Stomach (tissue), 9 donors: ENCODE measurements around the gene DCTN2. TPM values are rescaled to one million over a fixed set of nuclear protein-coding genes. Genes with fewer than 3 reads are reported as not detected.
A peak's percentile ranks its signal among the peaks of the same experiment; 100 is the strongest.

Experiments used
- DNase-seq, 2 donors: peaks; one replicate each; pipeline versions ENCODE4 v3.0.0 to v3.0.0-alpha.2; 2013 to 2019
- H3K27ac ChIP-seq, 5 donors: fragments of 200-600 bp in 4 of 5; sonication (generic) in 4 of 5; one replicate each; pipeline ENCODE4 v1.5.1; 2013 to 2019; ENCODE audit warnings: mild to moderate bottlenecking in 1 of 5, moderate library complexity in 1 of 5
- H3K27me3 ChIP-seq, 3 donors: fragments of 200-600 bp; sonication (generic); one replicate each; pipeline ENCODE4 v1.5.1; 2017 to 2019; ENCODE audit warnings: mixed run types in 1 of 3
- H3K36me3 ChIP-seq, 4 donors: fragments of 200-600 bp; sonication (generic); 1 replicate in 3 of 4; 2 replicates in 1 of 4; pipeline ENCODE4 v1.5.1; 2016 to 2019
- H3K4me1 ChIP-seq, 4 donors: fragments of 200-600 bp; sonication (generic); one replicate each; pipeline ENCODE4 v1.5.1; 2016 to 2019
- H3K4me3 ChIP-seq, 4 donors: fragments of 200-600 bp; sonication (generic) in 3 of 4; one replicate each; pipeline ENCODE4 v1.5.1; 2016 to 2019; ENCODE audit warnings: mild to moderate bottlenecking in 1 of 4
- H3K9me3 ChIP-seq, 4 donors: fragments of 200-600 bp; sonication (generic); one replicate each; pipeline ENCODE4 v1.5.1; 2016 to 2019
- EP300 ChIP-seq: sonication (generic); formaldehyde crosslinking; IDR thresholded peaks from one replicate; pipeline ENCODE4 v1.6.1; 2017; ENCODE audit warnings: antibody characterized with exemption
- POLR2A ChIP-seq, 4 donors: fragments of 450-650 bp; IDR thresholded peaks; one replicate each; pipeline ENCODE4 v1.6.1; 2016; ENCODE audit warnings: antibody characterized with exemption in 4 of 4, control low read depth in 2 of 4, mild to moderate bottlenecking in 1 of 4, moderate library complexity in 1 of 4
- POLR2AphosphoS5 ChIP-seq, 3 donors: sonication (generic); formaldehyde crosslinking; IDR thresholded peaks; one replicate each; pipeline ENCODE4 v1.6.1; 2016; ENCODE audit warnings: antibody characterized with exemption in 3 of 3
- WGBS, 5 donors: extraction: QIAGEN DNeasy Blood & Tissue Kit in 3 of 5; methylation state at CpG; one replicate each; pipeline versions ENCODE4 v1.1.5 to v1.1.7; 2013 to 2018; 5-methylcytosine and 5-hydroxymethylcytosine counted together
- intact Hi-C: fragments of 100-400 bp; cut with DNase I; formaldehyde crosslinking; loops from one replicate; pipeline ENCODE4 v1.15.1; 2023; ENCODE audit warnings: low total_unique reads
- polyA plus RNA-seq, 3 donors: library from polyadenylated mRNA; stranded (reverse); fragments of 200-250 nt; gene quantifications; one replicate each; pipeline ENCODE4 v1.2.3, GENCODE V29; 2013
- total RNA-seq, 5 donors: library from RNA; depleted of rRNA; stranded (reverse); fragments of >200 nt; gene quantifications; one replicate each; pipeline versions ENCODE4 v1.1.0 to v1.2.3, GENCODE V29; 2014 to 2016
- TF ChIP-seq, protein P1 (sequence below), 7 experiments: fragments of 450-650 bp in 4 of 7; fragments of 200-600 bp in 3 of 7; sonication (generic) in 3 of 7; IDR thresholded peaks; one replicate each; pipeline ENCODE4 v1.5.1; 2016 to 2019; ENCODE audit warnings: antibody characterized with exemption in 7 of 7, control low read depth in 2 of 7, mild to moderate bottlenecking in 1 of 7
- donor health status: healthy with polysubstance abuse.
- donor health status: Bipolar disorder and iron deficiency.
- donor health status: healthy.

DCTN2 gene
- total and polyA plus RNA-seq, 8 donors, result 28.6 to 177 (median 106) TPM

- Histone ChIP-seq H3K36me3 (peaks cover 0 to 4% (median 0%) of the 10 kb centered on the region in 4 donors), H3K4me1 (no peaks in the 10 kb centered on the region), H3K27me3 (peaks cover 0 to 13% (median 0%) of the 10 kb centered on the region in 3 donors), H3K27ac (no peak overlapping the region), H3K4me3 (no peak overlapping the region), H3K9me3 (no peaks in the 10 kb centered on the region)
- DNase-seq, result no peak
- intact Hi-C loops, result loop anchor here (5.0 kb wide), 1 partner anchor 38 kb away; no protein-coding TSS in a partner anchor
- WGBS, 5 donors, result 97 to 100% (median 100%) methylated on average over 2 of the region's 2 CpGs
- TF ChIP-seq POLR2A (IDR thresholded peaks at IDR 0.05) (no peak), EP300 (no peak), POLR2AphosphoS5 (IDR thresholded peaks at IDR 0.05) (no peak)
- TF ChIP-seq, protein P1, sequence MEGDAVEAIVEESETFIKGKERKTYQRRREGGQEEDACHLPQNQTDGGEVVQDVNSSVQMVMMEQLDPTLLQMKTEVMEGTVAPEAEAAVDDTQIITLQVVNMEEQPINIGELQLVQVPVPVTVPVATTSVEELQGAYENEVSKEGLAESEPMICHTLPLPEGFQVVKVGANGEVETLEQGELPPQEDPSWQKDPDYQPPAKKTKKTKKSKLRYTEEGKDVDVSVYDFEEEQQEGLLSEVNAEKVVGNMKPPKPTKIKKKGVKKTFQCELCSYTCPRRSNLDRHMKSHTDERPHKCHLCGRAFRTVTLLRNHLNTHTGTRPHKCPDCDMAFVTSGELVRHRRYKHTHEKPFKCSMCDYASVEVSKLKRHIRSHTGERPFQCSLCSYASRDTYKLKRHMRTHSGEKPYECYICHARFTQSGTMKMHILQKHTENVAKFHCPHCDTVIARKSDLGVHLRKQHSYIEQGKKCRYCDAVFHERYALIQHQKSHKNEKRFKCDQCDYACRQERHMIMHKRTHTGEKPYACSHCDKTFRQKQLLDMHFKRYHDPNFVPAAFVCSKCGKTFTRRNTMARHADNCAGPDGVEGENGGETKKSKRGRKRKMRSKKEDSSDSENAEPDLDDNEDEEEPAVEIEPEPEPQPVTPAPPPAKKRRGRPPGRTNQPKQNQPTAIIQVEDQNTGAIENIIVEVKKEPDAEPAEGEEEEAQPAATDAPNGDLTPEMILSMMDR (IDR thresholded peaks at IDR 0.05), result no peak
Measured at GRCh38 chr12:57584050-57584449, 37.1 kb upstream of the DCTN2 start.

DNA sequence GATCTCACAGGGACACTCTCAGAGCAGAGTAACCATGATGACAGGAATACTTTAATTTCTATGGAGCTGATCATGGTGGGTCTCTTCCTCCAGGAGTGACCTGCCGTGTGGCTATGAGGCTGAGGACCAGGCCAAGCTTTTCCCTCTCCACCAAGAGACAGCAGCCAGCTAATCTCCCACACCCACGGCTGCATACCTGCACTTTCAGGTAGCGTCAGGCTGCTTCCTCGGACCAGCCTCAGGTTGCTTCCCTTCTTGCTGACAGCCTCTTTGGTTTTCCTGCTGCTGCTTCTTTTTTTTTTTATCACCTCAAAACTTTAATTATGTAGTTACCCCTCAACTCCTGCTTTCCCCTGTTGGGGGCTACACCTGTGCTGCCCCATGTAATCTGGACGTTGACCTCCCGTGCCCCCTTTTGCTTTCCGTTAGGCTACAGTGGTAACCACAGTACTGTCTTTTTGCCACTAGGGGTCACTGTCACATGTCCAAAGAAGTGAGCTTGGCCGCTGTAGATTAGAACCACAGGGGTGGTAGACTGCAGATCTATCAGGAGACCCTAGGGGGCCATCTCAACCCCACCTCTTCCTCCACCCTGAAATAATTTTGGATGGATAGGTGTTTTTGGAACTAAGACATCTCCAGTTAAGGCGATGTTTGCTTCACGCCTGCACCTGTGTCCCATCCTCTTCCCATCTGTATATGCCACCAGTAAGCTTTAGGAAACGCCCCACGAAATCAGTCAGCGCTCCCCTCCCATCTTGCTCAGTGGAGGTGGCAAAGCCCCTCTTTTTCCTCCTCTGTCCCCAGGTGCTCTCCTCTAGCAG, 36.2 kb upstream of the DCTN2 start:
- TF ChIP-seq EP300, result no peak
- TF ChIP-seq, protein P1 (IDR thresholded peaks at IDR 0.05), result peak in 5 of 7 experiments; percentile 92 to 96 (median 94)
- peak in 1 of 3 donors; percentile 43 for TF ChIP-seq POLR2AphosphoS5 (IDR thresholded peaks at IDR 0.05)
- no peak for TF ChIP-seq POLR2A (IDR thresholded peaks at IDR 0.05)
- intact Hi-C loops, result loop anchor here (5.0 kb wide), 1 partner anchor 39 kb away; no protein-coding TSS in a partner anchor
- Histone ChIP-seq H3K36me3 (peaks cover 0 to 4% (median 0%) of the 10 kb centered on the region in 4 donors), H3K4me3 (no peak overlapping the region), H3K27ac (no peak overlapping the region), H3K4me1 (no peaks in the 10 kb centered on the region), H3K27me3 (peaks cover 0 to 13% (median 0%) of the 10 kb centered on the region in 3 donors), H3K9me3 (no peaks in the 10 kb centered on the region)
- 41 to 47% (median 44%) methylated on average over 13 of the region's 13 CpGs for WGBS, 5 donors
- DNase-seq, result peak; percentile 59 to 91

- WGBS, 5 donors, result 92 to 100% (median 100%) methylated on average over 1 of the region's 1 CpG
- intact Hi-C loops, result loop anchor here (5.0 kb wide), 1 partner anchor 40 kb away; no protein-coding TSS in a partner anchor
- no peak overlapping the region for H3K4me3 ChIP-seq
- no peak for DNase-seq
- H3K36me3 ChIP-seq, result peaks cover 0 to 5% (median 2%) of the 10 kb centered on the region in 4 donors
- no peaks in the 10 kb centered on the region for H3K9me3 ChIP-seq
- H3K27me3 ChIP-seq, result peaks cover 0 to 9% (median 0%) of the 10 kb centered on the region in 3 donors
- H3K27ac ChIP-seq, result no peak overlapping the region
- TF ChIP-seq, protein P1 (IDR thresholded peaks at IDR 0.05), result no peak
- TF ChIP-seq EP300 (no peak), POLR2A (IDR thresholded peaks at IDR 0.05) (no peak), POLR2AphosphoS5 (IDR thresholded peaks at IDR 0.05) (no peak)
- H3K4me1 ChIP-seq, result no peaks in the 10 kb centered on the region
Measured at GRCh38 chr12:57582440-57582839, 35.4 kb upstream of the DCTN2 start.

- DNase-seq, result no peak
- Histone ChIP-seq H3K36me3 (peaks cover 0 to 5% (median 2%) of the 10 kb centered on the region in 4 donors), H3K27ac (no peak overlapping the region), H3K4me1 (no peaks in the 10 kb centered on the region), H3K4me3 (no peak overlapping the region), H3K27me3 (peaks cover 0 to 9% (median 0%) of the 10 kb centered on the region in 3 donors), H3K9me3 (no peaks in the 10 kb centered on the region)
- no peak for TF ChIP-seq POLR2AphosphoS5 (IDR thresholded peaks at IDR 0.05)
- TF ChIP-seq, protein P1 (IDR thresholded peaks at IDR 0.05), result no peak
- TF ChIP-seq EP300, result no peak
- TF ChIP-seq POLR2A (IDR thresholded peaks at IDR 0.05), result no peak
- WGBS, 5 donors, result 80 to 100% (median 94%) methylated on average over 1 of the region's 1 CpG
- intact Hi-C loops, result loop anchor here (5.0 kb wide), 1 partner anchor 40 kb away; no protein-coding TSS in a partner anchor
Measured at GRCh38 chr12:57581802-57582201, 34.8 kb upstream of the DCTN2 start.
